WTC11 (cell line): ENCODE results near the gene B4GALT3. TPM values are rescaled to one million over a fixed set of nuclear protein-coding genes. Genes with fewer than 3 reads are reported as not detected.

Experiments used
- ATAC-seq: fragments of 200-7000 bp; cut with Tn5 transposase; 2 replicates; pipeline ENCODE4 v1.10.0; 2021; ENCODE audit warnings: mild to moderate bottlenecking, moderate library complexity
- CTCF ChIA-PET: fragments of 300-600 bp; sonication (Branson Sonifier 250); formaldehyde crosslinking; loops from one replicate; lab custom pipeline; 2021; ENCODE audit warnings: antibody characterized with exemption; lab: Charles Lee
- POLR2A ChIA-PET: fragments of 350-600 bp; sonication (Branson Sonifier 250); formaldehyde crosslinking; loops from one replicate; lab custom pipeline; 2021; ENCODE audit warnings: antibody characterized with exemption; lab: Charles Lee
- DNase-seq: peaks from one replicate; pipeline ENCODE4 v3.0.0; 2021; ENCODE audit warnings: low spot score
- H3K27ac Mint-ChIP-seq: 2 replicates; pipeline ENCODE4 v1.8.0; 2021; ENCODE audit warnings: mixed read lengths
- H3K27me3 Mint-ChIP-seq: 2 replicates; pipeline ENCODE4 v1.8.0; 2021; ENCODE audit warnings: low read depth, mild to moderate bottlenecking, moderate library complexity, mixed read lengths
- H3K36me3 Mint-ChIP-seq: 2 replicates; pipeline ENCODE4 v1.8.0; 2021; ENCODE audit warnings: mixed read lengths
- H3K4me1 Mint-ChIP-seq: 2 replicates; pipeline ENCODE4 v1.8.0; 2022; ENCODE audit warnings: mixed read lengths
- H3K4me3 Mint-ChIP-seq: 2 replicates; pipeline ENCODE4 v1.8.0; 2021; ENCODE audit warnings: mild to moderate bottlenecking, moderate library complexity, mixed read lengths
- H3K9me3 Mint-ChIP-seq: 2 replicates; pipeline ENCODE4 v1.8.0; 2021; ENCODE audit warnings: mixed read lengths
- CREB1 ChIP-seq: sonication (generic); formaldehyde crosslinking; IDR thresholded peaks from 2 replicates; pipeline ENCODE4 v1.8.0; 2023; ENCODE audit warnings: mild to moderate bottlenecking, missing genetic modification reagents
- E2F5 ChIP-seq: sonication (generic); formaldehyde crosslinking; IDR thresholded peaks from 2 replicates; pipeline ENCODE4 v1.8.1; 2022; ENCODE audit warnings: mild to moderate bottlenecking, moderate library complexity, missing genetic modification reagents
- NFE2L1 ChIP-seq: sonication (generic); formaldehyde crosslinking; IDR thresholded peaks from 2 replicates; pipeline ENCODE4 v1.8.1; 2023; ENCODE audit warnings: missing genetic modification reagents
- NR1H2 ChIP-seq: sonication (generic); formaldehyde crosslinking; IDR thresholded peaks from 2 replicates; pipeline ENCODE4 v1.9.0; 2021; ENCODE audit warnings: mild to moderate bottlenecking, moderate library complexity, missing genetic modification reagents
- PREB ChIP-seq: sonication (generic); formaldehyde crosslinking; IDR thresholded peaks from 2 replicates; pipeline ENCODE4 v1.8.1; 2022; ENCODE audit warnings: mild to moderate bottlenecking, missing genetic modification reagents, moderate library complexity, borderline replicate concordance
- ZNF232 ChIP-seq: sonication (generic); formaldehyde crosslinking; IDR thresholded peaks from 2 replicates; pipeline ENCODE4 v1.8.0; 2022; ENCODE audit warnings: mild to moderate bottlenecking, missing genetic modification reagents
- ZNF317 ChIP-seq: sonication (generic); formaldehyde crosslinking; IDR thresholded peaks from 2 replicates; pipeline ENCODE4 v1.8.1; 2023; ENCODE audit warnings: low read depth, mild to moderate bottlenecking, moderate library complexity, missing genetic modification reagents, borderline replicate concordance
- ZNF532 ChIP-seq: fragments of 250-450 bp; sonication (Bioruptor Pico); IDR thresholded peaks from 2 replicates; pipeline ENCODE4 v1.9.0; 2021; ENCODE audit warnings: mild to moderate bottlenecking, borderline replicate concordance
- ZSCAN18 ChIP-seq: fragments of 250-450 bp; sonication (Bioruptor Pico); IDR thresholded peaks from 2 replicates; pipeline ENCODE4 v2.1.2; 2022; ENCODE audit warnings: mild to moderate bottlenecking, moderate library complexity
- total RNA-seq: library from RNA; stranded (reverse); gene quantifications from 3 replicates; pipeline ENCODE4 v1.2.3, GENCODE V29; 2021

Gene B4GALT3
- total RNA-seq, 1 experiment from 2014 or later, result 40.1 TPM

- TF ChIP-seq ZNF532 (no peak), ZSCAN18 (CRISPR knock-in tag) (no peak), E2F5 (peak; percentile 66; the same call in 1 of the 2 replicates), ZNF317 (no peak)
Measured at GRCh38 chr1:161201836-161202712, 24.8 kb upstream of the B4GALT3 start, which contains the start of gene NDUFS2 (continued).

GRCh38 chr1:161200992-161201835, 23.9 kb upstream of the B4GALT3 start:
- ATAC-seq (peak; percentile 0), DNase-seq (no peak)
- TF ChIP-seq NR1H2 (CRISPR knock-in tag), result no peak
- 0 out of 2 replicates have a peak, but pooled peaks have one; percentile 5 for TF ChIP-seq ZNF232
- Mint-ChIP-seq H3K4me1 (peaks cover 65% of the 10 kb centered on the region), H3K9me3 (no peaks in the 10 kb centered on the region), H3K36me3 (peaks cover 22% of the 10 kb centered on the region), H3K27me3 (no peaks in the 10 kb centered on the region), H3K27ac (peak overlapping the region; percentile 96), H3K4me3 (peak overlapping the region; percentile 91)
- CTCF ChIA-PET, result interaction anchor here (0.6 to 3.4 kb wide), 15 partner anchors 10 to 239 kb away, joined by 3 to 40 read pairs (median 6); partner anchors contain the start of genes APOA2, B4GALT3, KLHDC9 and PPOX
- POLR2A ChIA-PET, result interaction anchor here (0.6 to 2.2 kb wide), 5 partner anchors 24 to 188 kb away, joined by 3 to 8 read pairs (median 4); partner anchors contain the start of genes DEDD, F11R and TOMM40L

GRCh38 chr1:161200421-161200991, 23.2 kb upstream of the B4GALT3 start:
- Mint-ChIP-seq H3K36me3 (peaks cover 17% of the 10 kb centered on the region), H3K27ac (peak overlapping the region; percentile 96), H3K4me3 (peak overlapping the region; percentile 21; the same call in 1 of the 2 replicates), H3K9me3 (no peaks in the 10 kb centered on the region), H3K4me1 (peaks cover 65% of the 10 kb centered on the region), H3K27me3 (no peaks in the 10 kb centered on the region)
- ChIA-PET POLR2A (interaction anchor here (2.2 kb wide), 1 partner anchor 68 kb away, joined by 8 read pairs; the partner anchor contains the start of gene DEDD), CTCF (interaction anchor here (0.6 to 3.4 kb wide), 8 partner anchors 9 to 240 kb away, joined by 3 to 40 read pairs (median 4); partner anchors contain the start of genes B4GALT3, KLHDC9 and TOMM40L)
- TF ChIP-seq CREB1 (CRISPR knock-in tag) (no peak), PREB (CRISPR knock-in tag) (no peak), NFE2L1 (CRISPR knock-in tag) (0 out of 2 replicates have a peak, but pooled peaks have one; percentile 48)
- no peak for DNase-seq
- ATAC-seq, result no peak
